WERI-Rb-1 (cell line): ENCODE data around the gene NUMB.

Source experiments
- DNase-seq: peaks from one replicate; pipeline ENCODE4 v3.0.0-alpha.2; 2020
- H3K27ac ChIP-seq: fragments of 250-450 bp; sonication (Bioruptor Pico); 2 replicates; pipeline ENCODE4 v1.5.1; 2020; ENCODE audit warnings: mild to moderate bottlenecking, moderate library complexity
- H3K27me3 ChIP-seq: fragments of 250-450 bp; sonication (Bioruptor Pico); 2 replicates; pipeline ENCODE4 v1.5.1; 2021; ENCODE audit warnings: mild to moderate bottlenecking, low read depth, moderate library complexity; ENCODE audit not compliant: insufficient read depth, severe bottlenecking
- H3K36me3 ChIP-seq: fragments of 250-450 bp; sonication (Bioruptor Pico); 2 replicates; pipeline ENCODE4 v1.5.1; 2020; ENCODE audit warnings: mild to moderate bottlenecking, moderate library complexity
- H3K4me3 ChIP-seq: 2 replicates; pipeline ENCODE4 v1.5.1; 2011; ENCODE audit warnings: low read depth, mild to moderate bottlenecking, control low read depth, low read length
- H3K9me3 ChIP-seq: fragments of 250-450 bp; sonication (Bioruptor Pico); 2 replicates; pipeline ENCODE4 v1.5.1; 2021; ENCODE audit warnings: mild to moderate bottlenecking, moderate library complexity; ENCODE audit not compliant: severe bottlenecking
- CTCF ChIP-seq: IDR thresholded peaks from 2 replicates; pipeline ENCODE4 v1.5.1; 2011; ENCODE audit warnings: low read depth, mild to moderate bottlenecking, control low read depth, inconsistent platforms, low read length

The NUMB gene

GRCh38 chr14:73339206-73339605 is 119.1 kb downstream of the NUMB start:
- H3K4me3 ChIP-seq, result no peak overlapping the region

GRCh38 chr14:73338551-73338950 is 119.8 kb downstream of the NUMB start:
- H3K27ac ChIP-seq, result 0 out of 2 replicates have a peak overlapping the region, but pooled peaks have one; percentile 1
- no peak overlapping the region for H3K4me3 ChIP-seq
- DNase-seq, result no peak
- H3K9me3 ChIP-seq, result no peaks in the 10 kb centered on the region
- no peak for TF ChIP-seq CTCF
- H3K36me3 ChIP-seq, result peaks cover 11% of the 10 kb centered on the region
- no peaks in the 10 kb centered on the region for H3K27me3 ChIP-seq

More at GRCh38 chr14:73339206-73339605, 119.1 kb downstream of the NUMB start:
- peak overlapping the region; percentile 80 for H3K27ac ChIP-seq
- no peak for DNase-seq
- TF ChIP-seq CTCF, result no peak
- H3K27me3 ChIP-seq, result no peaks in the 10 kb centered on the region
- no peaks in the 10 kb centered on the region for H3K9me3 ChIP-seq
- H3K36me3 ChIP-seq, result peaks cover 8% of the 10 kb centered on the region

GRCh38 chr14:73333031-73333430 is 125.3 kb downstream of the NUMB start:
- Histone ChIP-seq H3K27ac (no peak overlapping the region), H3K36me3 (peaks cover 12% of the 10 kb centered on the region), H3K9me3 (peaks cover 4% of the 10 kb centered on the region), H3K27me3 (no peaks in the 10 kb centered on the region), H3K4me3 (no peak overlapping the region)
- DNase-seq, result no peak
- no peak for TF ChIP-seq CTCF

GRCh38 chr14:73325630-73326299 is 132.6 kb downstream of the NUMB start:
- H3K4me3 ChIP-seq, result no peak overlapping the region
- no peak for TF ChIP-seq CTCF
- H3K36me3 ChIP-seq, result peaks cover 8% of the 10 kb centered on the region
- DNase-seq, result no peak
- H3K27me3 ChIP-seq, result no peaks in the 10 kb centered on the region
- H3K27ac ChIP-seq, result no peak overlapping the region; the same call in 1 of the 2 replicates
- no peaks in the 10 kb centered on the region for H3K9me3 ChIP-seq

GRCh38 chr14:73325063-73325462 is 133.3 kb downstream of the NUMB start:
- Histone ChIP-seq H3K27me3 (no peaks in the 10 kb centered on the region), H3K36me3 (peaks cover 7% of the 10 kb centered on the region), H3K27ac (no peak overlapping the region), H3K9me3 (no peaks in the 10 kb centered on the region), H3K4me3 (no peak overlapping the region)
- no peak for TF ChIP-seq CTCF
- DNase-seq, result no peak

- H3K4me3 ChIP-seq, result no peak overlapping the region
Observed at GRCh38 chr14:73324533-73324932, 133.8 kb downstream of the NUMB start.

More at GRCh38 chr14:73324533-73324932, 133.8 kb downstream of the NUMB start:
- Histone ChIP-seq H3K27me3 (no peaks in the 10 kb centered on the region), H3K27ac (peak overlapping the region; percentile 12), H3K9me3 (no peaks in the 10 kb centered on the region), H3K36me3 (peaks cover 11% of the 10 kb centered on the region)
- no peak for DNase-seq
- TF ChIP-seq CTCF, result no peak
